K562 (cell line): ENCODE results near the gene RABGAP1L. TPM values are rescaled to one million over a fixed set of nuclear protein-coding genes. Genes with fewer than 3 reads are reported as not detected.

ENCODE experiments used
- CEBPG ChIP-seq, 3 experiments: fragments of 200-800 bp in 1 of 3; sonication (Bioruptor generic) in 1 of 3; sonication (generic) in 1 of 3; formaldehyde crosslinking in 1 of 3; IDR thresholded peaks in 2 of 3; conservative IDR thresholded peaks in 1 of 3; 2 replicates each; pipeline versions ENCODE4 v1.6.1 to v1.8.0; 2016 to 2022; ENCODE audit warnings: missing compliant biosample characterization in 2 of 3, missing genetic modification characterization in 2 of 3, mild to moderate bottlenecking in 1 of 3, missing genetic modification reagents in 1 of 3
- CTBP1 ChIP-seq: fragments of 450-650 bp; IDR thresholded peaks from 2 replicates; pipeline ENCODE4 v1.6.1; 2016; ENCODE audit warnings: borderline replicate concordance
- NELFE ChIP-seq: IDR thresholded peaks from 2 replicates; pipeline ENCODE4 v1.6.1; 2011; ENCODE audit warnings: mild to moderate bottlenecking; ENCODE audit not compliant: insufficient read depth, insufficient read length
- NFE2 ChIP-seq: IDR thresholded peaks from 2 replicates; pipeline ENCODE4 v1.6.1; 2014; ENCODE audit warnings: antibody characterized with exemption, low read depth
- NR3C1 ChIP-seq: sonication (generic); formaldehyde crosslinking; IDR thresholded peaks from 2 replicates; pipeline ENCODE4 v1.8.1; 2022; ENCODE audit warnings: missing genetic modification reagents
- TEAD4 ChIP-seq, 2 experiments: sonication (generic) in 1 of 2; formaldehyde crosslinking in 1 of 2; IDR thresholded peaks; 2 replicates each; pipeline versions ENCODE4 v1.6.1 to v1.8.0; 2012 to 2022; ENCODE audit warnings: borderline replicate concordance in 1 of 2, inconsistent platforms in 1 of 2, low read length in 1 of 2, mild to moderate bottlenecking in 1 of 2, missing genetic modification reagents in 1 of 2
- ZNF124 ChIP-seq: sonication (generic); formaldehyde crosslinking; IDR thresholded peaks from 2 replicates; pipeline ENCODE4 v1.8.1; 2022; ENCODE audit warnings: missing genetic modification reagents
- ZNF143 ChIP-seq: sonication (generic); formaldehyde crosslinking; IDR thresholded peaks from 2 replicates; pipeline ENCODE4 v1.9.0; 2022; ENCODE audit warnings: mild to moderate bottlenecking, missing genetic modification reagents
- ZNF146 ChIP-seq: IDR thresholded peaks from one replicate; pipeline ENCODE4 v1.6.1; 2018; ENCODE audit warnings: missing compliant biosample characterization; ENCODE audit not compliant: unreplicated experiment
- ZNF766 ChIP-seq: fragments of 200-800 bp; sonication (Bioruptor generic); conservative IDR thresholded peaks from 2 replicates; pipeline ENCODE4 v1.6.1; 2016; ENCODE audit warnings: missing genetic modification characterization, missing compliant biosample characterization
- polyA plus RNA-seq, 8 experiments: library from polyadenylated mRNA; depleted of rRNA in 4 of 8; stranded (reverse) in 5 of 8; unstranded in 3 of 8; fragments of >200 nt; fragmentation: Nextera tagmentation in 2 of 8; fragmentation: Illumina TruSeq in 1 of 8; extraction: Ambion mirVana in 2 of 8; extraction: Trizol in 1 of 8; gene quantifications; 2 replicates each; pipeline versions ENCODE4 v1.2.1 to v1.2.3, GENCODE V29; 2011 to 2014; ENCODE audit warnings: inconsistent platforms in 1 of 8, missing spikeins in 1 of 8
- total RNA-seq, 7 experiments: library from RNA; depleted of rRNA in 6 of 7; stranded (reverse); fragments of >200 nt in 6 of 7; fragmentation: Illumina TruSeq in 2 of 7; extraction: Trizol in 2 of 7; gene quantifications; 2 replicates each; pipeline versions ENCODE4 v1.2.1 to v1.2.3, GENCODE V29; 2011 to 2021; ENCODE audit warnings: low replicate concordance in 1 of 7
- TF ChIP-seq, protein P1 (sequence below): fragments of 250-450 bp; sonication (Bioruptor Pico); IDR thresholded peaks from 2 replicates; pipeline ENCODE4 v1.8.0; 2022; ENCODE audit warnings: moderate library complexity, mild to moderate bottlenecking, inconsistent platforms
- TF ChIP-seq, protein P2 (sequence below): fragments of 450-650 bp; IDR thresholded peaks from 2 replicates; pipeline ENCODE4 v1.6.1; 2017; ENCODE audit warnings: antibody characterized with exemption, mild to moderate bottlenecking
- TF ChIP-seq, protein P3 (sequence below): fragments of 450-650 bp; formaldehyde crosslinking; IDR thresholded peaks from 2 replicates; pipeline ENCODE4 v1.4.0; 2020; ENCODE audit warnings: mild to moderate bottlenecking, moderate library complexity
- TF ChIP-seq, protein P4 (sequence below): fragments of 200-800 bp; sonication (Bioruptor generic); IDR thresholded peaks from 2 replicates; pipeline ENCODE4 v1.6.1; 2017; ENCODE audit warnings: missing genetic modification characterization, missing compliant biosample characterization
- TF ChIP-seq, protein P5 (sequence below): sonication (generic); formaldehyde crosslinking; IDR thresholded peaks from 2 replicates; pipeline ENCODE4 v1.8.0; 2022; ENCODE audit warnings: mild to moderate bottlenecking, missing genetic modification reagents

The RABGAP1L gene
- total and polyA plus RNA-seq, 9 of the 15 experiments (the other 6 are each of a cell fraction or from before 2014, with no cell fraction given) = 16.5 to 44.9 (median 26.7) TPM

DNA sequence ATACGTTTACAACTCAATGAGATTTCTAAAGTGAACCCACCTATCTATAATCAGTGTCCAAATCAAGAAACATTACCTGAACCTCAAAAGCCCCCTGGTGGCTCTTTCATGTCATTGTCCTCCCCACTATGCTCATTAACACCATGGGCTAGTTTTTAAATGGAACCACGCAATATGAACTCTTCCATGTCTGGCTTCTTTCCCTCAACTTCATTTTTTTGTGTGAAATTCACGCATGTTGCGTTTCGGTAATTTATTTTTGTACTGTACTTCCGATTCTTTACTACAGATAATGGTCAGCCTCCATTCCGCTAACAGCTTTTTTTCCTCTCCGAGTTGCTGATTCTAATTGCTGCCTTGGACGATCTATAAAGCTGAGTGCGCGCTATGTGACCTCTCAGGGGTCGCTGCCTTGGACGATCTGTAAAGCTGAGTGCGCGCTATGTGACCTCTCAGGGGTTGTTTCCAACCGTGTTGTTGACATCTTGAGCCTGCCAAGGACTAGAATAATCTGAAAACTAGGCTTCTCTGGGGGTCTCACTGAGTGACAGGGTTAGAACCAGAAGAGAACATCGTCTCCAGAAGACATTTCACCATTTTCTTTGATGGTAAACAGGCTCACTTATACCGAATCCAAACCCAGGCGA is 839.4 kb downstream of the RABGAP1L start (continued):
- TF ChIP-seq, protein P1, sequence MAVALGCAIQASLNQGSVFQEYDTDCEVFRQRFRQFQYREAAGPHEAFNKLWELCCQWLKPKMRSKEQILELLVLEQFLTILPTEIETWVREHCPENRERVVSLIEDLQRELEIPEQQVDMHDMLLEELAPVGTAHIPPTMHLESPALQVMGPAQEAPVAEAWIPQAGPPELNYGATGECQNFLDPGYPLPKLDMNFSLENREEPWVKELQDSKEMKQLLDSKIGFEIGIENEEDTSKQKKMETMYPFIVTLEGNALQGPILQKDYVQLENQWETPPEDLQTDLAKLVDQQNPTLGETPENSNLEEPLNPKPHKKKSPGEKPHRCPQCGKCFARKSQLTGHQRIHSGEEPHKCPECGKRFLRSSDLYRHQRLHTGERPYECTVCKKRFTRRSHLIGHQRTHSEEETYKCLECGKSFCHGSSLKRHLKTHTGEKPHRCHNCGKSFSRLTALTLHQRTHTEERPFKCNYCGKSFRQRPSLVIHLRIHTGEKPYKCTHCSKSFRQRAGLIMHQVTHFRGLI (CRISPR knock-in tag) = peak; percentile 72; the same call in 1 of the 2 replicates
- TF ChIP-seq CEBPG (CRISPR knock-in tag; IDR thresholded peaks at IDR 0.05) (peak; percentile 16; the same call in 1 of the 2 replicates), CEBPG (tag; conservative IDR thresholded peaks at IDR 0.05 in 1 of 2, IDR thresholded peaks at IDR 0.05 in 1 of 2) (no peak), ZNF146 (CRISPR knock-in tag) (no peak), ZNF124 (CRISPR knock-in tag) (no peak), CTBP1 (no peak), NFE2 (no peak), NR3C1 (CRISPR knock-in tag) (no peak), ZNF766 (CRISPR knock-in tag) (peak; percentile 92), ZNF143 (CRISPR knock-in tag) (0 out of 2 replicates have a peak, but pooled peaks have one; percentile 40), TEAD4 (IDR thresholded peaks at IDR 0.05; ENCODE audit: low read length) (0 out of 2 replicates have a peak, but pooled peaks have one; percentile 8), TEAD4 (CRISPR knock-in tag; IDR thresholded peaks at IDR 0.05; ENCODE audit: borderline replicate concordance) (no peak), NELFE (no peak)
- TF ChIP-seq, protein P2, sequence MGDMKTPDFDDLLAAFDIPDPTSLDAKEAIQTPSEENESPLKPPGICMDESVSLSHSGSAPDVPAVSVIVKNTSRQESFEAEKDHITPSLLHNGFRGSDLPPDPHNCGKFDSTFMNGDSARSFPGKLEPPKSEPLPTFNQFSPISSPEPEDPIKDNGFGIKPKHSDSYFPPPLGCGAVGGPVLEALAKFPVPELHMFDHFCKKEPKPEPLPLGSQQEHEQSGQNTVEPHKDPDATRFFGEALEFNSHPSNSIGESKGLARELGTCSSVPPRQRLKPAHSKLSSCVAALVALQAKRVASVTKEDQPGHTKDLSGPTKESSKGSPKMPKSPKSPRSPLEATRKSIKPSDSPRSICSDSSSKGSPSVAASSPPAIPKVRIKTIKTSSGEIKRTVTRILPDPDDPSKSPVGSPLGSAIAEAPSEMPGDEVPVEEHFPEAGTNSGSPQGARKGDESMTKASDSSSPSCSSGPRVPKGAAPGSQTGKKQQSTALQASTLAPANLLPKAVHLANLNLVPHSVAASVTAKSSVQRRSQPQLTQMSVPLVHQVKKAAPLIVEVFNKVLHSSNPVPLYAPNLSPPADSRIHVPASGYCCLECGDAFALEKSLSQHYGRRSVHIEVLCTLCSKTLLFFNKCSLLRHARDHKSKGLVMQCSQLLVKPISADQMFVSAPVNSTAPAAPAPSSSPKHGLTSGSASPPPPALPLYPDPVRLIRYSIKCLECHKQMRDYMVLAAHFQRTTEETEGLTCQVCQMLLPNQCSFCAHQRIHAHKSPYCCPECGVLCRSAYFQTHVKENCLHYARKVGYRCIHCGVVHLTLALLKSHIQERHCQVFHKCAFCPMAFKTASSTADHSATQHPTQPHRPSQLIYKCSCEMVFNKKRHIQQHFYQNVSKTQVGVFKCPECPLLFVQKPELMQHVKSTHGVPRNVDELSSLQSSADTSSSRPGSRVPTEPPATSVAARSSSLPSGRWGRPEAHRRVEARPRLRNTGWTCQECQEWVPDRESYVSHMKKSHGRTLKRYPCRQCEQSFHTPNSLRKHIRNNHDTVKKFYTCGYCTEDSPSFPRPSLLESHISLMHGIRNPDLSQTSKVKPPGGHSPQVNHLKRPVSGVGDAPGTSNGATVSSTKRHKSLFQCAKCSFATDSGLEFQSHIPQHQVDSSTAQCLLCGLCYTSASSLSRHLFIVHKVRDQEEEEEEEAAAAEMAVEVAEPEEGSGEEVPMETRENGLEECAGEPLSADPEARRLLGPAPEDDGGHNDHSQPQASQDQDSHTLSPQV = peak; percentile 77
- TF ChIP-seq, protein P3, sequence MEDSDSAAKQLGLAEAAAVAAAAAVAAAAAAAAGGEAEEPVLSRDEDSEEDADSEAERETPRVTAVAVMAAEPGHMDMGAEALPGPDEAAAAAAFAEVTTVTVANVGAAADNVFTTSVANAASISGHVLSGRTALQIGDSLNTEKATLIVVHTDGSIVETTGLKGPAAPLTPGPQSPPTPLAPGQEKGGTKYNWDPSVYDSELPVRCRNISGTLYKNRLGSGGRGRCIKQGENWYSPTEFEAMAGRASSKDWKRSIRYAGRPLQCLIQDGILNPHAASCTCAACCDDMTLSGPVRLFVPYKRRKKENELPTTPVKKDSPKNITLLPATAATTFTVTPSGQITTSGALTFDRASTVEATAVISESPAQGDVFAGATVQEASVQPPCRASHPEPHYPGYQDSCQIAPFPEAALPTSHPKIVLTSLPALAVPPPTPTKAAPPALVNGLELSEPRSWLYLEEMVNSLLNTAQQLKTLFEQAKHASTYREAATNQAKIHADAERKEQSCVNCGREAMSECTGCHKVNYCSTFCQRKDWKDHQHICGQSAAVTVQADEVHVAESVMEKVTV (CRISPR knock-in tag) = peak; percentile 73; the same call in 1 of the 2 replicates
- TF ChIP-seq, protein P4, sequence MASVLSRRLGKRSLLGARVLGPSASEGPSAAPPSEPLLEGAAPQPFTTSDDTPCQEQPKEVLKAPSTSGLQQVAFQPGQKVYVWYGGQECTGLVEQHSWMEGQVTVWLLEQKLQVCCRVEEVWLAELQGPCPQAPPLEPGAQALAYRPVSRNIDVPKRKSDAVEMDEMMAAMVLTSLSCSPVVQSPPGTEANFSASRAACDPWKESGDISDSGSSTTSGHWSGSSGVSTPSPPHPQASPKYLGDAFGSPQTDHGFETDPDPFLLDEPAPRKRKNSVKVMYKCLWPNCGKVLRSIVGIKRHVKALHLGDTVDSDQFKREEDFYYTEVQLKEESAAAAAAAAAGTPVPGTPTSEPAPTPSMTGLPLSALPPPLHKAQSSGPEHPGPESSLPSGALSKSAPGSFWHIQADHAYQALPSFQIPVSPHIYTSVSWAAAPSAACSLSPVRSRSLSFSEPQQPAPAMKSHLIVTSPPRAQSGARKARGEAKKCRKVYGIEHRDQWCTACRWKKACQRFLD (CRISPR knock-in tag) = peak; percentile 69; the same call in 1 of the 2 replicates
- TF ChIP-seq, protein P5, sequence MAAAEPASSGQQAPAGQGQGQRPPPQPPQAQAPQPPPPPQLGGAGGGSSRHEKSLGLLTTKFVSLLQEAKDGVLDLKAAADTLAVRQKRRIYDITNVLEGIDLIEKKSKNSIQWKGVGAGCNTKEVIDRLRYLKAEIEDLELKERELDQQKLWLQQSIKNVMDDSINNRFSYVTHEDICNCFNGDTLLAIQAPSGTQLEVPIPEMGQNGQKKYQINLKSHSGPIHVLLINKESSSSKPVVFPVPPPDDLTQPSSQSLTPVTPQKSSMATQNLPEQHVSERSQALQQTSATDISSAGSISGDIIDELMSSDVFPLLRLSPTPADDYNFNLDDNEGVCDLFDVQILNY = peak; percentile 83; the same call in 1 of the 2 replicates
